C1 segment of cervical spinal cord (tissue), 14 donors: ENCODE measurements around the gene NCAPD3.
A peak's percentile ranks its signal among the peaks of the same experiment; 100 is the strongest.
"Not testable (repeated sequence)": the region's sequence is repeated elsewhere in the genome, so short reads cannot be mapped to it uniquely, and the experiment has no call there.

Experiments used
- DNase-seq, 14 donors: peaks; one replicate each; lab custom pipeline; 2025; lab: John Stamatoyannopoulos, UW

The NCAPD3 gene

DNA sequence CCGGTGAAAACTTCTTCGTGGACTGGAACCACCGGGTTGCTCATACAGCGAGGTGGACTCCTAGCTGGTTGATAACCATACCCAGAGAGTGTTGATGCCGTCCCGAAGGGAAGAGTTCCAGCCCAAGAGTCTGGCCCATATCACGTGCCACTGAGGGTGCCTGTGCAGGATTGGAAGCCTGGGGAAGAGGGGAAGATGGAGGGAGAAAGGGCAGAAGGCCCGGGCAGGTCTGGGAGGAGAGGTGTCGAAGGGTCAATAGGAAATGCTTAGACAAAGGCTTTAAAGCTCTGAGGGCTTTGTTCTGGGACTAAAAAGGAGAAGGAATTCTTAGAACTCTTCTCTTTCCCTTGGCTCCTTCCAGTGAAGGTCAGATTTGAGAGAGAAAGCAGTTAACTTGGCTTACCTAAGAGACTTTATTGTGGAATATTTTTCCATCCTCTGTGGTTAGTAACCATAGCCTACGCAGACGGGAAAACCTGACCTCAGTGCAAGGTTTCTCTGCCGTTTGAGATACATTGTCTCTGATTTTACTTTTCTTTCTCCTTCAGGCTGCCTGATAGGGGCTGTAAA, 84.4 kb downstream of the NCAPD3 start:
- DNase-seq = no peak

- DNase-seq = no peak
These were observed 85.4 kb downstream of the NCAPD3 start for GRCh38 chr11:134138376-134138775.

- no peak for DNase-seq
These were observed 89.6 kb downstream of the NCAPD3 start for GRCh38 chr11:134134167-134134566.

GRCh38 chr11:134132808-134133207, 91.0 kb downstream of the NCAPD3 start:
- no peak for DNase-seq

DNA sequence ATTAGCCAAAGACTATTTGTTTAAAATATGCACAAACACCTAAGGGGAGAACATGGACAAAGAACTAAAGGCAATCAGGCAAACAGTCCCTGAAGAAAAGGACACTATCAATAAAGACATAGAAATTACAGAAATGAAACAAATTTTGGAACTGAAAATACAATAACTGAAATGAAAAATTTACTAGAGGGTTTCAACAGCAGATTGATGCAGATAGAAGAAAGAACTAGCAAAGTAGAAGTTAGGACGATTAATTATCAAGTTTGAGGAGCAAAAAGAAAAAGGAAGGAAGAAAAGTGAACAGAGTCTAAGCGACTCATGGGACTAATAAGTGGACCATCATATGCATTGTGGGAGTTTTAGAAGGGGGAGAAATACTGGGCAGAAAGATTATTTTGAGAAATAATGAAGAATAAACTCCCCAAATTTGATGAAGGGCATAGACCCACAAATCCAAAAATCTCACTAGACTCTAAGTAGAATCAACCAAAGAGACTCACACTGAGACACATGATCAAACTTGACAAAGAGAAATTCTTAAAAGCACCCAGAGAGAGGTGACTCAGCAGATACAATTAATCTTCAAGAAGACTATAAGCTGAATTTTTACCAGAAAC, 92.0 kb downstream of the NCAPD3 start:
- no peak for DNase-seq

DNA sequence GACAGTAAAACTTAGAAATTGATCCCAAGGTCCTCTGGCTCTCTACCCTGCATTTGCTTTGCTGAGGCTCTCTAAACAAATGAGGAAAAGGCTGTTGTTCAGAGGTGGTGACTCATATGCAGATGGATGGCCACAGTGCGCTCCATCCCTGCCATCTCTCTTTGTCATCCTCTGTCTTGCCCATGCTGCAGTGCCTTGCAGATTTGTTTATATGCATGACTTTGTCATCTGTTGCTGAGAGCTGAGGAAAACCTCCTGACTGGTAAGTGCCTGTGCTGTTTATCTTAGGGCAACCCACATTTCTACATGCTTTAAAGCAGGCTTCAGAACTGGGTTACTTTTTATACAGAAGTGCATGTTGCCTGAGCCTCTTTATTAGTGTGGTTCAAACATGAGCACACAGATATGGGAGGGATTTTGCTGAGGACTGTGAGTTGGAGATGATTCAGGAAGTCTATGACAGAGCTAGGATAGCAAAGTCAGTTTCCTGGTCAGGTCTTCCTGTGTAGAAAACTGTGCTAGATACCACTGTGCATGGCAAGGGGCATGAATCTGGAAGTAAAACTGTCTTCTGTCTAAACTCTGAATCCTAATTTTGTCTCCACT, 97.4 kb downstream of the NCAPD3 start:
- DNase-seq = peak in 10 of 14 donors; percentile 24 to 75 (median 47)

- peak in 5 of 14 donors; percentile 22 to 79 (median 50) for DNase-seq
These were observed 98.3 kb downstream of the NCAPD3 start for GRCh38 chr11:134125507-134125906.

DNA sequence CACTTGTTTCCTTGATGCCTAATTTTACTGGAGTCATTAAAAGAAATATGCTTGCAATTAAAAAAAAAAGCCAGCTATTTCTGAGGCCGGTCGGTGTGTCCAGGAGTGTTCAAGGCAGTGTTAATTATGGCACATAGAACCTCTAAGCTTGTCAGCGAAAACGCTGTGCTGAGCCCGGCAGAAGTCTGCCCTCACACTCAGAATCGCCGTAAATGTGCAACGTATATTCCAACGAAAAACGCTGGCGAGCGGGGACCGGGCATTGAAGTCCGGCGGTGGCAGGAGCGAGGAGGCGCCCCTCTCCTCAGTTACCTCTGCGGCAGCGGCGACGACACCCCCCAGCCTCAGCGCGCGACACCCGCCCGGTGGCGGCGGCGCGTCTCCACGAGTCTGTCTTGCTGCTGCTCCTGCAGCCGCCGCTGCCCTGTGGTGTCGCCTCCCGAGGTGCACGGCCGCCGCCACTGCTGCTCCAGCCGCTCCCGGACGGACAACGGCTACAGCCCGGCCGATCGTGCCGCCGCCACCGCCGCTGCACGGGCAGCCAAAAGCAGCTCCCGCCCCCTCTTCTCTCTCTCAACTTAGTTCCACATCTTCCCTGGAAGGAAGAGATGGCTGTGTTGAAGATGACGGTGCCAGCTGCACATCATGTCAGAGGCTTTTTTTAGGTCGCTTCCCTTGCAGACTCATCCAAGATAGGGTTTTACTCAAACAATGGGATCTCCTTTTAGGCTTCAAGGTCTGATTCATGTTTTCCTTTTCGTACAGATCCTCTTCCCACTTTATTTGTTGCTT, 98.9 kb downstream of the NCAPD3 start:
- DNase-seq = peak in 11 of 14 donors; percentile 19 to 65 (median 29)

GRCh38 chr11:134120921-134121526, 102.7 kb downstream of the NCAPD3 start:
- peak in 10 of 14 donors; percentile 32 to 77 (median 62) for DNase-seq

GRCh38 chr11:134120143-134120850, 103.5 kb downstream of the NCAPD3 start:
- DNase-seq = peak in 9 of 14 donors; percentile 12 to 74 (median 27)

DNA sequence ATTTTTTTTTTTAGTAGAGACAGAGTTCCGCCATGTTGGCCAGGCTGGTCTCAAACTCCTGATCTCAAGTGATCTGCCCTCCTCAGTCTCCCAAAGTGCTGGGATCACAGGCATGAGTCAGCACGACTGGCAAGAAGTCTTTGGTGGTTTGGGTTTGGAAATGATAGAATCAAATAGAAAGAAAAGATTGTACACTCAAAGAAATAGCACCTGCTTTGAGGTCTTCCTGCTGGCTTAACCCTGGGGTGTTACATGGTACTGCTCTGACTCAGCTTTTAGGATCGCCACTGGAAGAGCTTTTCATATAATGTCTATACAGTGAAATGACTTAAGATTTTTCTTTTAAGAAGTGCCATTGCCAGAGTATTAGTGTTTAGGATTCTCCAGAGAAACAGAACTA, 104.7 kb downstream of the NCAPD3 start:
- DNase-seq = no peak

DNA sequence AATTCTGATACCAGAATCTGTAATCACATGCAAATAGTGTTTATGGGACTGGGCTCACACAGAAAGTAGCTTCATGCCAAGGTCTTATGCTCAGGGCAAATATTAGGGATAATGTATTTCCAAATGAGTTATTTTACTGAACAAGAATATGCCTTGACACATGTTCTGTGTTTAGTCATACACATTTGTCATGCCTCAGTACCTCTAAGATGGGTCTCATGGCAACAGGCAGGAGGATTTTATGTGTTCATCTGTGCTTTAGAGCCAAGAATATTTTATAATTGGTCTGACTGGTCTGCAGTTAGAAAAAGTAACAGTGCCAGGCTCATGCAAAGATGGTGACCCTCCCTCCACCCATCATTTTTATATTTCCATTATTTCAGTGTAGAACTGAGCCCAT, 105.8 kb downstream of the NCAPD3 start:
- DNase-seq = no peak

- no peak for DNase-seq
These were observed 107.6 kb downstream of the NCAPD3 start for GRCh38 chr11:134116210-134116609.

DNA sequence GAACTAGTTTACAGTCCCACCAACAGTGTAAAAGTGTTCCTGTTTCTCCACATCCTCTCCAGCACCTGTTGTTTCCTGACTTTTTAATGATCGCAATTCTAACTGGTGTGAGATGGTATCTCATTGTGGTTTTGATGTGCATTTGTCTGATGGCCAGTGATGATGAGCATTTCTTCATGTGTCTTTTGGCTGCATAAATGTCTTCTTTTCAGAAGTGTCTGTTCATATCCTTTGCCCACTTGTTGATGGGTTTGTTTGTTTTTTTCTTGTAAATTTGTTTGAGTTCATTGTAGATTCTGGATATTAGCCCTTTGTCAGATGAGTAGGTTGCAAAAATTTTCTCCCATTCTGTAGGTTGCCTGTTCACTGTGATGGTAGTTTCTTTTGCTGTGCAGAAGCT, 110.0 kb downstream of the NCAPD3 start:
- not testable (repeated sequence) for DNase-seq

DNA sequence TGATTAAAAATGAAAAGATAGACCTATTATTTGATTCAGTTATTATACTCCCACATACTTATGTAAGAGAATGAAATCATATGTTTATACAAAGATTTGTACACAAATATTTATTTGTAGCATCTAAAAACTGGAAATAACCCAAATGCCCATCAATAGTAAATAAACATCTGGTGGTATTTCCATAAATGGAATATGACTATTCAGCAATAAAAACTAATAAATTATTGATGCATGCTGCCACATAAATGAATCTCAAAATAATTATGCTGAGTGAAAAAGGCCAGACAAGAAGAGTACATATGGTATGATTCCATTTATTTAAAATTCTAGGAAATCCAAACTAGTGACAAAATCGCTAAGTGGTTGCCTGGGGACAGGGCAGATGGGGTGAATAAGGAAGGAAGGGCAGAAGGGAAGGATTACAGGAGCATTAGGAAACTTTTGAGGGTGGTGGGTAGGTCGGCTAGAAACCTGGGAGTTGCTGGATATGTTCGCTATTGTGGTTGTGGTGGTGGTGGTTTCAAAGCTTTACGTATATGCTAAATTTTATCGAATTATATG, 113.4 kb downstream of the NCAPD3 start:
- no peak for DNase-seq
